GM21529 (cell line): Measurements from ENCODE around the gene DTYMK.
"Not testable (repeated sequence)": the region's sequence is repeated elsewhere in the genome, so short reads cannot be mapped to it uniquely, and the experiment has no call there.

ENCODE experiments used
- ATAC-seq: cut with Tn5 transposase; IDR thresholded peaks from one replicate; pipeline ENCODE4 v1.9.1; 2021; ENCODE audit not compliant: unreplicated experiment

DTYMK gene

GRCh38 chr2:241686650-241687425 is at the start of gene DTYMK:
TSS of gene DTYMK (minus strand) at chr2:241686815. CDS start at chr2:241686783, 32 bp downstream.
- ATAC-seq, result peak; percentile 94

GRCh38 chr2:241736111-241736510 is 49.5 kb upstream of the DTYMK start:
- ATAC-seq, result no peak

GRCh38 chr2:241734467-241735208 is 48.0 kb upstream of the DTYMK start, which contains the start of gene D2HGDH:
TSS of gene D2HGDH (plus strand) at chr2:241734630. CDS start at chr2:241735225, 595 bp downstream.
- ATAC-seq, result peak; percentile 77

GRCh38 chr2:241734208-241734466 is 47.5 kb upstream of the DTYMK start:
- peak; percentile 33 for ATAC-seq

- ATAC-seq, result no peak
Measured at GRCh38 chr2:241733391-241734207, 47.0 kb upstream of the DTYMK start.

- not testable (repeated sequence) for ATAC-seq
Measured at GRCh38 chr2:241732513-241733186, 46.0 kb upstream of the DTYMK start.

GRCh38 chr2:241730671-241731293 is 44.2 kb upstream of the DTYMK start:
- ATAC-seq, result no peak

- no peak for ATAC-seq
Measured at GRCh38 chr2:241729868-241730267, 43.3 kb upstream of the DTYMK start.

GRCh38 chr2:241728627-241729026 is 42.0 kb upstream of the DTYMK start:
- ATAC-seq, result no peak

GRCh38 chr2:241728000-241728399 is 41.4 kb upstream of the DTYMK start:
- no peak for ATAC-seq

- no peak for ATAC-seq
Measured at GRCh38 chr2:241726459-241726858, 39.8 kb upstream of the DTYMK start.

- ATAC-seq, result no peak
Measured at GRCh38 chr2:241724975-241725870, 38.6 kb upstream of the DTYMK start.

- ATAC-seq, result no peak
Measured at GRCh38 chr2:241724259-241724974, 37.8 kb upstream of the DTYMK start.

GRCh38 chr2:241722896-241723454 is 36.4 kb upstream of the DTYMK start:
- ATAC-seq, result no peak

- no peak for ATAC-seq
Measured at GRCh38 chr2:241721852-241722251, 35.2 kb upstream of the DTYMK start.

GRCh38 chr2:241720560-241720959 is 33.9 kb upstream of the DTYMK start:
- ATAC-seq, result no peak

GRCh38 chr2:241720099-241720498 is 33.5 kb upstream of the DTYMK start:
- ATAC-seq, result no peak

- no peak for ATAC-seq
Measured at GRCh38 chr2:241719093-241719492, 32.5 kb upstream of the DTYMK start.

- ATAC-seq, result no peak
Measured at GRCh38 chr2:241708879-241709278, 22.3 kb upstream of the DTYMK start.
